ENCODE measurements around the gene ZNF689. TPM values are rescaled to one million over a fixed set of nuclear protein-coding genes. Genes with fewer than 3 reads are reported as not detected.
A peak's percentile ranks its signal among the peaks of the same experiment; 100 is the strongest.
"Not testable (repeated sequence)": the region's sequence is repeated elsewhere in the genome, so short reads cannot be mapped to it uniquely, and the experiment has no call there.

The ZNF689 gene
- total and polyA plus RNA-seq, 5 donors = 3.3 to 7.1 (median 5.9) TPM

DNA sequence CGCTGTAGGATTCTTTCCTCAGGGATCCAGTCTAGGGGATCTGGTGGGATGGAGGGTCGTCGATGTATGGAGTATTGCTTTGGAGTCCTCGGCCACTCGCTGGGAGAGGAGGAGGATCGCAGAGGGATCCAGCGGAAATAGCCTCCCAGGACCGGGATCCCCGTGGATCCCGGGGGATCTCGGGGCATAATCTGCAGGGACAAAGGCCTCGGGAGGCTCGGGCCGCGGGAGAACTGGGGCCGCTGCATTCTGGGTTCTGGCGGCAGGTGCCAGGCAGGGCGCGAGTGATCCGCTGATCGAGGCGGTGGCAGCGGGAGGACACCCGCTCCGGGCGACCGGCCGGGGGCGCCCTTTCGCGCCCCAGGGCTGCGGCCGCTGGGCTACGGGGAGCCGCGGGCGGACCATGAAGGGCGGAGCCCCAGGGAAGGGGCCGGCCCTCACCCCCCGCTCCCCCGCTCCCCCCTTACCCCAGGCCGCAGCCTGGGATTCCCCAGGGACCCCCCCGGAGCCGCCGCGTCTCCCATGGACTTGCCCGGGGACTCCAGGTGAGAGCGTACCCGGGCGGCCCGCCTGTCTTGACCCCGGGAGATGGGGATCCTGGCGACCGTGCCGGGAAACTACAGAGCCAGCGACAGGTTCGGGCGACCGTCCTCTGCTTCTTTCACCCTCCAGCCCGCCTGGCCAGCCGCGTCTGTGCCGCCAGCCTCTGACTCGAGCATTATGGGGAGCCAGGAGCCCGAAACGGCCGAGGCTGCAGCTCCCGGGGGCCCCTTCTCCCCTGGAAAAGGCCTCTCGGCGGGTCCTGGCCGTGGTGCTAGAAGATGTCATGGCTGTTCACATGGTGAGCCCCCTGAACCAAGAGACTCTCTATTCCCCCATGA is 41.2 kb upstream of the ZNF689 start:
- peak overlapping the region; percentile 94 for H3K4me3 ChIP-seq (ENCODE audit: low read length)
- no peaks in the 10 kb centered on the region for H3K9me3 ChIP-seq (ENCODE audit: control insufficient read depth, low read length)
- no peaks in the 10 kb centered on the region for H3K27me3 ChIP-seq (ENCODE audit: control insufficient read depth, insufficient read depth)
- intact Hi-C loops (cut with DNase I) = no loop called here
- H3K4me1 ChIP-seq (ENCODE audit: control insufficient read depth, insufficient read depth, low read length) = no peaks in the 10 kb centered on the region
- peak overlapping the region; percentile 99 for H3K27ac ChIP-seq (ENCODE audit: low read length)
- DNase-seq = peak; percentile 75 to 90 (median 88)
- ATAC-seq = peak; percentile 77 to 81
- WGBS = under 1% methylated on average over 71 of the region's 71 CpGs

DNA sequence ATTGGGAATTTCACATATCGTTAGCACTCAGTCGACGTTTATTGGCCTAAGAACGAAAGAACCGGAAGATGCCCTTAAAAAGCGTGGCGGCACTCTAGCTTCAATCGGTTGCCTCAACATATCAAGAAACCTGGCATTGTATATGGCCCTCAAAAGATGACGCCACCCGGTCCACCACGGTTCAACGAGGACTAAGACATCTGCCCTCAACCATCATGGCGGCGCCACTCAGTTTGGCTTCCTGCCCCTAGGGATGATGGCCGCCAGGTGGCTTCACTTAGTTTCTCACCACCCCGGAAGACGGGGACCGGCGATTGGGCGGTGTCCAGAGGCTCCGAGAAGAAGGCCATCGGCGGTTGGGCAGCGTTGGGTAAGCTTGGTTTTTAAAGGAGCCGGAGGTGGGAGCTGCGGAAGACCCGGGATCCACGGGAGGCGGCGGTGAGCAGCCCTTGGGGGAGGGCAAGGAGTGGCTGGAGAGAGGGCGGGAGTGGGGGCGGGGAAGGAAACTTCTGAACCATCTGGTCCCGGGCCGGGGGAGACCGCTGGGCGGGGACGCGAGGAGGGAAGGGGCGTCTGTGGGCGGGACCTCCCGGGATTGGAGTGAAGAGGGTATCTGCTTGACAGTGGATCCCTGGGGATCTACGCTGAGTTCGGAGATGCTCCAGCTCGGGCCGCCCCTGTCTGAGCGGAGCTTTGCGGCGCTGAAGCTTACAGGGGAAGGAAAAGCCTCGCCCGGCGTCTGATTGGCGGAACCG is 40.4 kb upstream of the ZNF689 start, which contains the start of gene PRR14:
TSS of gene PRR14 (plus strand) at position 592 of the 755 bp plus-strand sequence. CDS start 686 bp downstream, outside the sequence.
- peak within 1 kb of the TSS; percentile 99 for H3K27ac ChIP-seq (ENCODE audit: low read length)
- H3K9me3 ChIP-seq (ENCODE audit: control insufficient read depth, low read length) = no peaks in the 10 kb centered on the region
- H3K4me3 ChIP-seq (ENCODE audit: low read length) = peak within 1 kb of the TSS; percentile 94
- DNase-seq = peak; percentile 100
- 1% methylated on average over 53 of the region's 53 CpGs for WGBS
- intact Hi-C loops (cut with DNase I) = no loop called here
- H3K27me3 ChIP-seq (ENCODE audit: control insufficient read depth, insufficient read depth) = no peaks in the 10 kb centered on the region
- ATAC-seq = peak; percentile 94 to 95
- no peaks in the 10 kb centered on the region for H3K4me1 ChIP-seq (ENCODE audit: control insufficient read depth, insufficient read depth, low read length)

DNA sequence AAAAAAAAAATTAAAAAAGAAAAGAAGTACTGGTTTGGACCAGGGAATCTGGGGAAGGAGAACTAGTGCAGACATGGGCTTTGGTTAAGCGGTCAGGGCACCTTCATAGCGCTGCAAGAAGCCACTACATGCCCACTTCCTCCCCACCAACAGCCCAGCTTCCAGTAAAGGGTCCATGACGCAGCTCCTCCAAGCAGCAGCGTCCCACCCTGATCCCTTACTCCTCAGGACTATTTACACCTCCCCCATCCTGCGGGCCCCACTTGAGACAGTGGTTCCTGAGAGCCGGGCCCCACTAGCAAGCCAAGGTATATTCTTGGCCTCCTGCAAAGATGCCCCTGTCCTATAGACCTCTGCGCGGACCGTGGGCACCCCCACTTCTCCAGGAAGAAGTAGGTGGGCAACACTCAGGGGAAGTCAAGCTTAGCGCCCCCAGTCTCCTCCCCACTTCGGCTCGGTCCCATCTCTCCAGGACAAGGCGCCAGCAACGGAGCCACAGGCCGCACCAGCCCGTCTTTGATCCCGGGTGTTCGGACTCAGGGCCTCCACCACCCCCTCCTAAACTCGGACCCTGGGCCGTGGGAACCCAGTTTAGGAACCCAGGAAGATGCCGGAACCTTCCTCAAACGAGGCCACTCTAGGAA is 39.7 kb upstream of the ZNF689 start:
- DNase-seq = peak in 1 of 3 donors; percentile 80
- intact Hi-C loops (cut with DNase I) = no loop called here
- 33% methylated on average over 22 of the region's 22 CpGs for whole genome bisulfite sequencing
- H3K27me3 ChIP-seq (ENCODE audit: control insufficient read depth, insufficient read depth) = no peaks in the 10 kb centered on the region
- H3K4me1 ChIP-seq (ENCODE audit: control insufficient read depth, insufficient read depth, low read length) = no peaks in the 10 kb centered on the region
- peak overlapping the region; percentile 94 for H3K27ac ChIP-seq (ENCODE audit: low read length)
- H3K9me3 ChIP-seq (ENCODE audit: control insufficient read depth, low read length) = no peaks in the 10 kb centered on the region
- H3K4me3 ChIP-seq (ENCODE audit: low read length) = peak overlapping the region; percentile 27
- no peak for ATAC-seq

DNA sequence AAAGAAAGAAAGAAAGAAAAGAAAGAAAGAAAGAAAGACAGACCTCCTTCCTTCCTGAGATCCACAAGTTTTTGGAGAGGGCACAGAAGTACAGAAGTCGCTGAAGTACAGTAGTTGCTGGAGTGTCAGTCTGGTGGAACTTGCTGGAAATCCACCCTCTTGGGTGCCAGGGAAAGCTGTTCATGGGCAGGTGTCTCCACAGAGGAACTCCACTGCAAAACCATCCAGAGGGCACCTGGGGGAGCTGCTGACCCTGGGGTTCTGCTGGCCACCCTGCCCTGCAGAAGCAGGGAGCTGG is 37.0 kb upstream of the ZNF689 start:
- WGBS = 76% methylated on average over 1 of the region's 1 CpG
- DNase-seq (no peak), ATAC-seq (no peak)
- H3K27ac ChIP-seq (ENCODE audit: low read length) = no peak overlapping the region
- no peak overlapping the region for H3K4me3 ChIP-seq (ENCODE audit: low read length)
- no peaks in the 10 kb centered on the region for H3K4me1 ChIP-seq (ENCODE audit: control insufficient read depth, insufficient read depth, low read length)
- intact Hi-C loops (cut with DNase I) = no loop called here
- no peaks in the 10 kb centered on the region for H3K27me3 ChIP-seq (ENCODE audit: control insufficient read depth, insufficient read depth)
- H3K9me3 ChIP-seq (ENCODE audit: control insufficient read depth, low read length) = no peaks in the 10 kb centered on the region

DNA sequence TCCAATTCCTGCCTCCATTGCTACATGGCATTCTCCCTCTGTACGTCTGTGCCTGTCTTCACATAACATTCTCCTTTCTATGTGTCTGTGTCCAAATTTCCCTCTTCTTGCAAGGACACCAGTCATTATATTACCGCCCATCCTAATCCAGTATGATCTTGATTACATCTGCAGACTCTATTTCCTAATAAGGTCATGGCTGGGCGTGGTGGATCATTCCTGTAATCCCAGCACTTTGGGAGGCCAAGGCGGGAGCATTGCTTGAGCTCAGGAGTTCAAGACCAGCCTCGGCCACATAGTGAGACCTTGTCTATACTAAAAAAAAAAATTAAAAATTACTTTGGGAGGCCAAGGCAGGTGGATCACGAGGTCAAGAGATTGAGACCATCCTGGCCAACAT is 35.5 kb upstream of the ZNF689 start:
- DNase-seq (no peak), ATAC-seq (no peak)
- H3K4me1 ChIP-seq (ENCODE audit: control insufficient read depth, insufficient read depth, low read length) = no peaks in the 10 kb centered on the region
- no peak overlapping the region for H3K27ac ChIP-seq (ENCODE audit: low read length)
- intact Hi-C loops (cut with DNase I) = no loop called here
- no peaks in the 10 kb centered on the region for H3K9me3 ChIP-seq (ENCODE audit: control insufficient read depth, low read length)
- no peak overlapping the region for H3K4me3 ChIP-seq (ENCODE audit: low read length)
- H3K27me3 ChIP-seq (ENCODE audit: control insufficient read depth, insufficient read depth) = no peaks in the 10 kb centered on the region
- WGBS = 61% methylated on average over 6 of the region's 6 CpGs

DNA sequence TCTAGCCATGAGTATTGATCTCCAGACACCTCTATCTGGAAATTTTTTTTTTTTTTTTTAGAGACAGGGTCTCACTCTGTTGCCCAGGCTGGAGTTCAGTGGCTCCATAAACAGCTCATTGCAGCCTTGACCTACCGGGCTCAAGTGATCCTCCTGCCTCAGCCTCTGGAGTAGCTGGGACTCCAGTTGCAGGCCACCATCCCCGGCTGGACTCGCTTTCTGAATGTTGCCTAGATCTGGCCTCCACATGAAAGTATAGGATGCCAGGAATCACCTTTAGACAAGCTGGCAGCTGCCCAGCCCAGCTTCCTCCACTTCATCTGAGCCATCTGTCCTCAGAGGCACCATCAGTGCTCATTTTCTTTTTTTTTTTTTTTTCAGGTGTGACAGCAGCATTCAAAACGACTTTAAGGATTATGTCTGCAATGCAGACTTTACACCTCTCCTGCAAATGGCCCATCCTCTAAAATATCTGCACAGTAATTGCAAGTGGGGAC is 34.2 kb upstream of the ZNF689 start:
- no peaks in the 10 kb centered on the region for H3K27me3 ChIP-seq (ENCODE audit: control insufficient read depth, insufficient read depth)
- ATAC-seq (no peak), DNase-seq (peak in 1 of 3 donors; percentile 30)
- intact Hi-C loops (cut with DNase I) = no loop called here
- no peak overlapping the region for H3K4me3 ChIP-seq (ENCODE audit: low read length)
- no peak overlapping the region for H3K27ac ChIP-seq (ENCODE audit: low read length)
- 66% methylated on average over 4 of the region's 4 CpGs for WGBS
- no peaks in the 10 kb centered on the region for H3K4me1 ChIP-seq (ENCODE audit: control insufficient read depth, insufficient read depth, low read length)
- no peaks in the 10 kb centered on the region for H3K9me3 ChIP-seq (ENCODE audit: control insufficient read depth, low read length)

DNA sequence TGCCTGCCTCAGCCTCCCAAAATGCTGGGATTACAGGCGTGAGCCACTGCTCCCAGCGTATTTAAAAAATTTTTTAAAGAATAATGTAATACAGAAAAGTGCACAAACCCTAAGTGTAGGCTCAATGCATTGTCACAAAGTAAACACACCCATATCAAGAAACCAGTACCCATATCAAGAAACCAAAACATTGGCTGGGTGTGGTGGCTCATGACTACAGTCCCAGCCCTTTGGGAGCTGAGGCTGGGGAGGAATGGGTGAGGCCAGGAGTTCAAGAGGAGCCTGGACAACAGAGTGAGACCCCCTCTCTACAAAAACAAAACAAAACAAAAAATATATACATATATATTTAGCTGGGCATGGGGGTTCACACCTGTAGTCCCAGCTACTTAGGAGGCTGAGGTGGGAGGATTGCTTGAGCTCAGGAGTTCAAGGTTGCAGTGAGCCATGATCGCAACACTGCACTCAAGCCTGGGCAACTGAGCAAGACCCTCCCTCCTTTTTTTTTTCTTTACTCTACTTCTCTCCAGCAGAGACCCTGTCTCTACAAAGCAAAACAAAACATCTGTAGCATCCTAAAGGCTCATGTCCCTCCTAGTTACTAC is 31.3 kb upstream of the ZNF689 start:
- Histone ChIP-seq H3K27me3 (ENCODE audit: control insufficient read depth, insufficient read depth) (no peaks in the 10 kb centered on the region), H3K4me3 (ENCODE audit: low read length) (no peak overlapping the region), H3K9me3 (ENCODE audit: control insufficient read depth, low read length) (no peaks in the 10 kb centered on the region), H3K27ac (ENCODE audit: low read length) (no peak overlapping the region), H3K4me1 (ENCODE audit: control insufficient read depth, insufficient read depth, low read length) (no peaks in the 10 kb centered on the region)
- intact Hi-C loops (cut with DNase I) = no loop called here
- DNase-seq (no peak), ATAC-seq (peak; percentile 29 to 81)
- 78% methylated on average over 3 of the region's 3 CpGs for WGBS

DNA sequence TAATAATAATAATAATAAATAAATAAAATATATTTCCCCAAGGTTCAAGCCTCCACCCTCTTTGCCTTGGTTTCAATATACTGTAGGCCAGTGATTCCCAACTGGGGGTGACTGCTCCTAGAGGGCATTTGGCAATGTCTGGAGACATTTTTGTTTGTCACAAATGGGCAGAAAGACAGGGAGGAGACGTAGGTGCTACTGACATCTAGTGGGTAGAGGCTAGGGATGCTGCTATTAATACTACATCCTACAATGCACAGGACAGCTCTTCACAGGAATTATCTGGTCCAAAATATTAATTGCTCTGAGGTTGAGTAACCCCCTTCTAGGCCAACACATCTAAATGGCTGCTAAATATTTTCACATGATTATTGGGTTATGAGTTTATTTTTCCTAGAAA is 27.8 kb upstream of the ZNF689 start:
- DNase-seq (no peak), ATAC-seq (no peak)
- intact Hi-C loops (cut with DNase I) = no loop called here
- WGBS = 3% methylated on average over 1 of the region's 1 CpG
- H3K4me3 ChIP-seq (ENCODE audit: low read length) = no peak overlapping the region
- no peaks in the 10 kb centered on the region for H3K4me1 ChIP-seq (ENCODE audit: control insufficient read depth, insufficient read depth, low read length)
- no peak overlapping the region for H3K27ac ChIP-seq (ENCODE audit: low read length)
- H3K9me3 ChIP-seq (ENCODE audit: control insufficient read depth, low read length) = no peaks in the 10 kb centered on the region
- H3K27me3 ChIP-seq (ENCODE audit: control insufficient read depth, insufficient read depth) = no peaks in the 10 kb centered on the region

DNA sequence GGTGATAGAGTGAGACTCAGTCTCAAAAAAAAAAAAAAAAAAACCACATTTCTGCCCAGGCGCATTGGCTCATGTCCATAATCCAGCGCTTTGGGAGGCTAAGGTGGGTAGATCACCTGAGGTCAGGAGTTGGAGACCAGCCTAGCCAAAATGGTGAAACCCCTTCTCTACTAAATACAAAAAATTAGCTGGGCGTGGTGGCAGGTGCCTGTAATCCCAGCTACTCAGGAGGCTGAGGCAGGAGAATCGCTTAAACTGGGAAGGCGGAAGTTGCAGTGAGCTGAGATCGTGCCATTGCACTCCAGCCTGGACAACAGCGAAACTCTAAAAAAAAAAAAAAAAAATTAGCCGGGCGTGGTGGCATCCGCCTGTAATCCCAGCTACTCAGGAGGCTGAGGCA is 26.9 kb upstream of the ZNF689 start:
- ATAC-seq; DNase-seq; H3K27me3 ChIP-seq (ENCODE audit: control insufficient read depth, insufficient read depth); H3K4me1 ChIP-seq (ENCODE audit: control insufficient read depth, insufficient read depth, low read length); H3K4me3 ChIP-seq (ENCODE audit: low read length); H3K27ac ChIP-seq (ENCODE audit: low read length); intact Hi-C loops (cut with DNase I); H3K9me3 ChIP-seq (ENCODE audit: control insufficient read depth, low read length): not testable (repeated sequence)
- WGBS = 90% methylated on average over 10 of the region's 10 CpGs

DNA sequence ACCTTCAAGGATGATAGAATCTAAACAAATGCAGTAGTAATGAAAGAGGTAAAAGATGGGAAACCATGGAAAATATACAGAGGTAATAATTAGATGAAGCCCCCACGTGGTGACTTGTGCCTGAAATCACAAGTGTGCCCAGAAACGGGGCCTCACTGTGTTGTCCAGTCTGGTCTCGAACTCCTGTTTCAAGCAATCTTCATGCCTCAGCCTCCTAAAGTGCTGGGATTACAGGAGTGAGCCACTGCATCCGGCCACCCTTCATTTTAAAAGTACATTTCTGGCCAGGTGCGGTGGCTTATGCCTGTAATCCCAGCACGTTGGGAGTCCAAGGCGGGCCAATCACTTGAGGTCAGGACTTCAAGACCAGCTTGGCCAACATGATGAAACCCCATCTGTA is 26.4 kb upstream of the ZNF689 start:
- Histone ChIP-seq H3K4me1 (ENCODE audit: control insufficient read depth, insufficient read depth, low read length) (no peaks in the 10 kb centered on the region), H3K27ac (ENCODE audit: low read length) (no peak overlapping the region), H3K4me3 (ENCODE audit: low read length) (no peak overlapping the region), H3K9me3 (ENCODE audit: control insufficient read depth, low read length) (no peaks in the 10 kb centered on the region), H3K27me3 (ENCODE audit: control insufficient read depth, insufficient read depth) (no peaks in the 10 kb centered on the region)
- no peak for DNase-seq
- no peak for ATAC-seq
- intact Hi-C loops (cut with DNase I) = no loop called here
- WGBS = 94% methylated on average over 7 of the region's 7 CpGs

Measured in right cardiac atrium (tissue), 5 donors.